ENCODE measurements around the gene CNTN5.
A peak's percentile ranks its signal among the peaks of the same experiment; 100 is the strongest.

Gene CNTN5

DNA sequence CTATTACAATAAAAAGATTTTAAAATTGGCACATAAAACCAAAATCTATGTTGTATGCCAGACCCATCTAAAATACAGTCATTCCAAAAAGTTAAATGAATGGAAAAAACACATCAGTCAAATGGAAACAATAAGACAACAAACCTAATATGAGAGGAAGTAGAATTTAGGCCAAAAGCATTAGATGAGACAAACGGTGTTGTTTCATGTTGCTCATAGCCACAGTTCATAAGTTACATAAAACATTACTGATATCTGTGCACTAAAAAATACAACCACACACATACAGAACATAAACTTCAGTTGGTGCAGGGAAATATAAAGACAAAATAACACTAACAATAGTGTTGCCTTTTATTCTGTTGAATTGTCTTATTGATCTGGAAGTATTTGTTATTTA, 661.9 kb downstream of the CNTN5 start:
- DNase-seq (ENCODE audit: low read depth), result no peak
- no peak overlapping the region for H3K4me3 ChIP-seq (replicated peaks; ENCODE audit: low read depth, low read length)
- no peak for TF ChIP-seq CTCF (IDR thresholded peaks at IDR 0.05; ENCODE audit: low read length, missing control alignments)

- no peak overlapping the region for H3K4me3 ChIP-seq (replicated peaks; ENCODE audit: low read depth, low read length)
- no peak for TF ChIP-seq CTCF (IDR thresholded peaks at IDR 0.05; ENCODE audit: low read length, missing control alignments)
Observed at GRCh38 chr11:99683933-99684332, 663.2 kb downstream of the CNTN5 start.

DNA sequence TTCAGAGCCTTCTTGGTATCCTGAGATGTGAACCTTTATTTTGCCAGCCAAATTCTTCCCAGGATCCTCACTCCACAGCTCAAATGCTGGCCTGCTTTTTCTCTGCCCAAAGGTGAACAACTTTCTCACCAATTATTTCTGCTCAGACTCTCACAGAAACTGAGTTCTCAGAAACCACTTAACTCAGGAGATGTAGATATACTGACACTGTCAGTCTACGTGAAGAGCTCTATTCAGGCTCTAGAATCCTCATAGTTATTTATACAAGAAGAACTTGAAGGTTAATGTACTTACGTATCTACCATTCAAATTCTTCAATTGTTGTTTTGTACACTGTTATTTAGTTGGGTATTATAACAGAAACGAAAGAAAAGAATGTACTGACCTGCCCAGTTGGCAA, 666.1 kb downstream of the CNTN5 start:
- H3K4me3 ChIP-seq (replicated peaks; ENCODE audit: low read depth, low read length), result no peak overlapping the region
- no peak for DNase-seq (ENCODE audit: low read depth)
- TF ChIP-seq CTCF (IDR thresholded peaks at IDR 0.05; ENCODE audit: low read length, missing control alignments), result no peak

More at GRCh38 chr11:99683933-99684332, 663.2 kb downstream of the CNTN5 start:
- DNase-seq (ENCODE audit: low read depth), result no peak

GRCh38 chr11:99687320-99687719, 666.6 kb downstream of the CNTN5 start:
- peak; percentile 10 for DNase-seq (ENCODE audit: low read depth)
- H3K4me3 ChIP-seq (replicated peaks; ENCODE audit: low read depth, low read length), result no peak overlapping the region
- TF ChIP-seq CTCF (IDR thresholded peaks at IDR 0.05; ENCODE audit: low read length, missing control alignments), result no peak

DNA sequence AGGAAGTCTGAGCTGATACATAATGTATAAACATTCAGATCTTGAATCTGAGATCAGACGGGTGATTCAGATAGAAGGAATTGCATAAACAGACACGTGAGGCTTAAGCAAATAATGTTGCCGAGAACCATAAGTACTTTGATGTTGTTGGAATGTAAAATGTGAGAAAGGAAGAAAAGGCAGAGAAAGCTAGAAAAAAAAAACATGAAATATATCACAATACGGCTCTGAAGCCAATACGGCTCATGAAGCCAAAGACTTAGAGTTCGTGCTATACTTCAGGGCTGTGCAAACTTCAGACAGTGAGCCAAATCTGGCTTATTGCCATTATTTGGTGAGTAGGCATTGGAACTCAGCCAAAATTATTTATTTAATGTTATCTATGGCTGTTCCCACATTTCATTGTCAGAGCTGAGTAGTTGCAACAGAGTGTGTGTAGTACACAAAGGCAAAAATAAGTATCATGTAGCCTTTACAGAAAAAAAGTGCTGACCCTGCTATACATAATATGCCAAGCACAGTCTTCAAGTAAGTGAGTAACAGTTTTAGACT, 673.3 kb downstream of the CNTN5 start:
- TF ChIP-seq CTCF (IDR thresholded peaks at IDR 0.05; ENCODE audit: low read length, missing control alignments), result no peak
- peak overlapping the region; percentile 29 for H3K4me3 ChIP-seq (replicated peaks; ENCODE audit: low read depth, low read length)
- DNase-seq (ENCODE audit: low read depth), result peak; percentile 91

DNA sequence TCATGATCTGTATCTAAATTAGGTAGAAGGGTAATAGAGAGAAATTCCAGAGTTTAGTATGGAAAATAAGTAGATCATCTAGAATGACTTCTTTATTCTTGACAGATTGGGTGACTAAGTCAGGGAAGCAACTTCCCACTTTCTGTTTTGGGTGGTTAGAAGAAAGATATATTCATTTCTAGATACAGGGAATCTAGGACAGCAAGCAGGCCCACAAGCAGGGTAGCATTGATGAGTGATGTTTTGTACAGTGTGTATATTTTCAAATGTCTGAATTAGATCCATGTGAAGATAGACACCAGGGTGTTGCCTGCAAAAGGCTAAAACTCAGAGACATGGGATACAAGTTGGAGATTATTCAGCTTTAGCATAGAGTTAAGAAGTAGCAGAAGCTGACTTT, 674.4 kb downstream of the CNTN5 start:
- no peak for DNase-seq (ENCODE audit: low read depth)
- TF ChIP-seq CTCF (IDR thresholded peaks at IDR 0.05; ENCODE audit: low read length, missing control alignments), result no peak

DNA sequence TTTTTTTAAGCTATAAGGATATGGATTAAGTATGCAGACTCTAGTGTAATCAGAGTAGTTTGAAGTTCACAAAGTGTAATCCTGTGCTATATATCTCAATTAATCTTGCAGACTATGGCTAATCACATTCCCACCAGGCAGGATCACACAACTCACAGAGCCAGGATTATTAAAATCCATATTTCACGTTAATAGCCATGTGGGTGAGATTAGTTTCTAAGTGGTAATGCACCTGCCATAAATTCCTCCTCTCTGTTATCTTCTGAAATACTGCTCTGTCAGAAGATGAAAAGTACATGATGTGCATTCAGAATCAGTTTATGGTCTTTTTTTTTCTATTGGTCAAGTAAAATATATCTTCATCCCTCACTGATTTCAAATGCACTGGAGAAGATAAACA, 686.1 kb downstream of the CNTN5 start:
- H3K4me3 ChIP-seq (replicated peaks; ENCODE audit: low read depth, low read length), result no peak overlapping the region
- no peak for TF ChIP-seq CTCF (IDR thresholded peaks at IDR 0.05; ENCODE audit: low read length, missing control alignments)
- DNase-seq (ENCODE audit: low read depth), result no peak

More for the DNA sequence above, 674.4 kb downstream of the CNTN5 start:
- no peak overlapping the region for H3K4me3 ChIP-seq (replicated peaks; ENCODE audit: low read depth, low read length)

Measured in fibroblast of pulmonary artery (primary cell).